ENCODE results near the gene CHAC1.

- no peak for TF ChIP-seq CTCF (IDR thresholded peaks at IDR 0.05)
- no peak for TF ChIP-seq POLR2A (IDR thresholded peaks at IDR 0.05)
These were observed 48.6 kb upstream of the CHAC1 start for GRCh38 chr15:40904552-40905201.
